GM19324 (cell line): ENCODE data around the gene TMEM204.

Experiments used
- ATAC-seq: cut with Tn5 transposase; IDR thresholded peaks from one replicate; pipeline ENCODE4 v1.9.1; 2021; ENCODE audit warnings: mild to moderate bottlenecking, moderate library complexity; ENCODE audit not compliant: unreplicated experiment, low FRiP score

Gene TMEM204

GRCh38 chr16:1498899-1499676 is 34.4 kb upstream of the TMEM204 start:
- ATAC-seq: no peak

- no peak for ATAC-seq
These were observed 33.6 kb upstream of the TMEM204 start for GRCh38 chr16:1499756-1500464.

DNA sequence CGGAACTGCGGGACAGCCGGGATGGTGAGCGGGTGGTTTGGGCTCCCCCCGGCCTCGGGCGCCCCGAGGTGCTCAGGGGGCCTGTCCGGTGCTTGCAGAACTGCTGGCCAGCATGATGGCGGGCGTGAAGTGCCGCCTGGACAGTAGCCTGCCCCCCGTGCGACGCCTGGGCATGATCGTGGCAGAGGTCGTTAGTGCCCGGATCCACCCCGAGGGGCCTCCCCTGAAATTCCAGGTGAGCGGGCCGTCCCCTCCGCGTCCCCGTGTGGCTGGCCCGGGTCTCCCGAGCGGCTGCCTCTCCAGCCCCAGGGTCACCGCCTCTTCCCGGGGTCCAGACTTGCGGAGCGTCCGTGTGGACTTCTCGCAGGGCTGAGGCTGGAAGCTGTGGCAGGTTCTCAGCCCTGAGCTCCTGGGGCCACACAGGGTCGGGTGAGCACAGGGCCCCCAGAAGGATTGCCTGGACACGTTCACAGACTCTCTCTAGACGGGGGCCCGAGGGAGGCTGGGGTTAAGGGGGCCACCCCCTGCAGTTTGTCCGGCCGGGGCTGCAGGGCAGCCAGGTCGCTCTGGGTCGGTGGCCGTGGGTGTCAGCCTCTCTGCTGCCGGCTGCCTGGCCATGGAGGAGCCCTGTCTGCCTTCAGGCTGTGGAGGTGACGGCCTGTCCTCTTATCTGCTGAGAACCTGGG is 32.9 kb upstream of the TMEM204 start:
- no peak for ATAC-seq

DNA sequence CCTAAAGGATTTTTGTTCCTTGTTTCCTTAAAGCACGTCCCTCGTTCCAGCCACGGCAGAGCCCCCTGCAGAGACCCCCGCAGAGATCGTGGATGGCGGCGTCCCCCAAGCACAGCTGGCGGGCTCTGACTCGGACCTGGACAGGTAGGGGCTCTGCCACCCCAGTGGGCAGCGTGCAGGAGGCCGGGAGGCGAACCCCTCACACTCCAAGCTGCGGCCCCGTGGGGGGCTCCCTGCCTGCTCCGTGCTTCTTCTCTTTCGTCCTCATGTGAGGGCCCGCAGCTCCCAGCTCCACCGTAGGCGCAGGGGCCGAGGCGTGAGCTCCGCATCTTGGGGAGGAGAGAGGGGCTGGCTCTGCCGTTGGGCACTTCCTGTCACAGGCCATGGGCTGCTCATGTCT is 31.8 kb upstream of the TMEM204 start:
- ATAC-seq: no peak

DNA sequence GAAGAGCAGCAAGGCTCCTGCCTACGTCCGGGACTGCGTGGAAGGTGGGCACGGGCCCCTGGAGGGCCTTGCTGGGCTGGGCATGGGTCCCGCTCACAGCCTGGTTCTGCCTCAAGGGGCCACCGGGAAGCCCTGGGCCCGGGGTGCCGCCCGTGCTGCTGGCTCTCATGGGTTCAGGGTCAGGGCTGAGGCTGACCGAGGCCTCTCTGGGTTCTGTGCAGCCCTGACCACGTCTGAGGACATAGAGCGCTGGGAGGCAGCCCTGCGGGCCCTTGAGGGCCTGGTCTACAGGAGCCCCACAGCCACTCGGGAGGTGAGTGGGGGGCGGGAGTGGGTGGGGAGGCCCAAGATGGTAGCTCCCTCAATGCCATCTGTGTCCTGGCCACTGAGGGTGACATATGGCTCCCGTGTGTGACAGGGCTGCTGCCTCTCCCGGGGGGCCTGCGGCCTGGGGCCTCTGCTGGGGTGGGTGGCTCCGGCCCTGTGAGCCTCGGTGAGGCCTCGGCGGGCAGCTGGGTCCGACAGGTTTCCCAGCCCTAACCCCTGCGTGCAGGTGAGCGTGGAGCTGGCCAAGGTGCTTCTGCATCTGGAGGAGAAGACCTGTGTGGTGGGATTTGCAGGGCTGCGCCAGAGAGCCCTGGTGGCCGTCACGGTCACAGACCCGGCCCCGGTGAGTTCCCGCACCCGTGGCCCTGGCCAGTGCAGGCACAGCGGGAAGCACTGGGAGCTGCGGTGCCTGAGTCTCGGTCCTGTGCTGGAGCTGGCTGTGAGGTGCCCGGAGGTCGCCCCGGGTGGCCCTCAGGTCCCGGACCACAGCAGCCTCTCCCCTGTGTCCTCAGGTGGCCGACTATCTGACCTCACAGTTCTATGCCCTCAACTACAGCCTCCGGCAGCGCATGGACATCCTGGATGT is 31.1 kb upstream of the TMEM204 start:
- ATAC-seq: no peak

GRCh38 chr16:1503110-1503955 is 30.1 kb upstream of the TMEM204 start:
- no peak for ATAC-seq

- no peak for ATAC-seq
These were observed 28.2 kb upstream of the TMEM204 start for GRCh38 chr16:1505073-1505844.

- no peak for ATAC-seq
These were observed 27.6 kb upstream of the TMEM204 start for GRCh38 chr16:1505912-1506311.

GRCh38 chr16:1506494-1507213 is 26.8 kb upstream of the TMEM204 start:
- ATAC-seq: no peak

DNA sequence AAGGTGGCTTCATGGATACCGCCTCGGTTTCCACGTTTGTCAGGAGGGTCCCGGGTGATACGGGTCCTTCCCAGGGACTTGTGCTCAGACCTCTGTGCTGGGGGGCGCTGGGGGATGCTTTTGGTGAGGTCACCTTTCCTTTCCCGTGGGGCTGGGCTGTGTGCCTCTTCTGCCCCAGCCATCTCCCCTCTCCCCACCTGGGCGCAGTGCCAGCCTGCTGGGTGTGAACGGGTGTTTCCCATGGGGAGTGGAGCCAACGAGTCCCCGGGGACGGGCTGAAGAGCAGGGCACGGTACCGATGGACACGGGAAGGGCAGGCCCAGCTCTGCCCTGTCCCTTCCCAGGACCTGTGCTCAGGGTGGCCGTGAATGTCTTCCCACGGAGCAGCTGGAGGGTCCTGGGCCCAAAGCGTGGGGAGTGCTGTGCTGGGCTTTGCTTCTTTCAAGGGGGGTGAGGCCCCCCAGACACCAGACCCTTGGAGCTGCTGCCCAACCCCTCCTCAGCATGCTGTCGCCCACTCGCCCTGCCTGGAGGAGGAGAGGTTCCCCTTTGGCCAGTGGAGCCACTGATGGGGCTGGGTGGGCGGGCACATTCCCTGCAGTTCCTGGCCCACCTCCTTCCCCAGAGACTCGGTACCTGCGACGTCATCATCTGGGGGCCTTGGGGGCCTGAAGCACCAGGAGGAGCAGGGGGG is 24.8 kb upstream of the TMEM204 start:
- ATAC-seq: no peak

DNA sequence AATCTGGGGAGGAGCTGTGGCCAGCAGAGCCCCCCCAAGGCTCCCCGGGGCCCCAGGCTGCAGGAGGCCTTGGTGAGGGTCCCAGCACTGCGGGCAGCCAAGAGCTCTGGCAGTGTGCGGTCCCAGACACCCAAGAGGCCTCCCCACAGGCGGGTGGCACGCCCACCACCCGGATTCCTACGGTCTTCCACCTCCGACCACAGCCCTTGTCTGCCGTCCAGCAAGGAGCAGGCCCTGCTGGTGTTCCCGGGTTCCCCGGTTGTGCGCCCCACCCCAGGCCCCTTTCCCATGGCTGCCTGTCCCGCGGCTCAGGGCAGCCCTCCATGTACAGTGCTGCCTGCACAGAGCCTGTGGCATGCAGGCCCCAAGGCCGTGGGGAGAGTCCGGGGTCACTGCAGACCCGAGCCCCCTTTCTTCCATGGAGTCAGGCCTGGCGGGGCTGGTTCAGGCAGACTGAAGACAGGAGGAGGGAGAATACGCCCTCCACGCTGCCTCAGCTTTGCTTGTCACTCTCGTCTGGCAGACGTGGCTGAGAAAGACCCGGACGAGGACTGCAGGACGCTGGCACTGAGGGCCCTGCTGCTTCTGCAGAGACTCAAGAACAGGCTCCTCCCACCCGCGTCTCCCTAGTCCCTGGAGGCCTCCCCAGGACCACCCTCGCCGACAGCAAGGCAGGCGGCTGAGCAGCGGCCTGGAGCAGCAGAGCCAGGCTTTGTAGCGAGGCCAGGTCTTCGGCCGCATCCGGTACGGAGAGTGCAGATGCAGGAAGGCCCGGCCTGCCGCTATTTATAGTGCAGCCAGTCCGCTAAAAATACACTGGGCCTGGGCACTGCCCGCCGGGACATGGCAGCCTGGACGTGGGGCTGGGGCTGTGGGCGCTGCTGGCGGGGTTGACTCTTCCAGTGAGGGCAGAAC is 23.9 kb upstream of the TMEM204 start:
- no peak for ATAC-seq

DNA sequence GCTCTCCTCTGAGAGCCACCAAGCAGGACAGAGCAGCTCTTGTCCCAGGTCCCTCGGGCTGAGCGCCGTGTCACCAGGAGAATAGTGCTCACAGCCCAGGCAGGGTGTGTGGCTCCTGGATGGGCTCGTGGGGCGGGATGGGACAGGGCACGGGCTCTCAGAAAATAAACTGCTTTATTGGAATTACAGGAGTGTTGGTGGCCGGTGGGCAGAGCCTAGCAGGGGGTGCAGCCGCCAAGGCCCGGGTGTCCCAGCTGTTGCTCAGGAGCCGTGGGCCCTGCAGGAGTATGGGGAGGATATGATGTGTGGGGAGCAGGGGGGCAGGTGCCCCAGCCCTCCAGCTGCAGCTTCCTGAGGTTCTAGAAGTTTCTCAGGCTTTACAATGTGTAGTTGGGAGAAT is 23.2 kb upstream of the TMEM204 start:
- no peak for ATAC-seq

DNA sequence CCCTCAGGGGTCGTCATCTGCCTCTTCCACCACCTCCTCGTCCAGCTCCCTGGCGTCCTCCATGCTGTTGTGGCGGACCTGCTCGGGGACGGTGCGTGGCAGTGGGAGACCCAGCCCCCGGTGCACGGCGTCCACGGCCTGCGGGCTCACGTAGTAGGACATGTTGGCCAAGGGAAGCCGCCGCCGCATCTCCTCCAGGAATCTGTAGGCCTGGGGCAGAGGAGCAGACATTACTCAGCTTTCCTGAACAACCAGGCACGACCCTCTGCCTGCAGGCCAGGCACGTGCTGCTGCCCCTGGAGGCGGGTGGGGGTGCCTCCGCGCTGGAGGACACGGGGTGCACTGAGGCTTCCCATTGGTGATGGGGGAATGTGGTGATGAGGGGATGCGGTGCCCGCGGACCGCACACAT is 22.5 kb upstream of the TMEM204 start:
- no peak for ATAC-seq

DNA sequence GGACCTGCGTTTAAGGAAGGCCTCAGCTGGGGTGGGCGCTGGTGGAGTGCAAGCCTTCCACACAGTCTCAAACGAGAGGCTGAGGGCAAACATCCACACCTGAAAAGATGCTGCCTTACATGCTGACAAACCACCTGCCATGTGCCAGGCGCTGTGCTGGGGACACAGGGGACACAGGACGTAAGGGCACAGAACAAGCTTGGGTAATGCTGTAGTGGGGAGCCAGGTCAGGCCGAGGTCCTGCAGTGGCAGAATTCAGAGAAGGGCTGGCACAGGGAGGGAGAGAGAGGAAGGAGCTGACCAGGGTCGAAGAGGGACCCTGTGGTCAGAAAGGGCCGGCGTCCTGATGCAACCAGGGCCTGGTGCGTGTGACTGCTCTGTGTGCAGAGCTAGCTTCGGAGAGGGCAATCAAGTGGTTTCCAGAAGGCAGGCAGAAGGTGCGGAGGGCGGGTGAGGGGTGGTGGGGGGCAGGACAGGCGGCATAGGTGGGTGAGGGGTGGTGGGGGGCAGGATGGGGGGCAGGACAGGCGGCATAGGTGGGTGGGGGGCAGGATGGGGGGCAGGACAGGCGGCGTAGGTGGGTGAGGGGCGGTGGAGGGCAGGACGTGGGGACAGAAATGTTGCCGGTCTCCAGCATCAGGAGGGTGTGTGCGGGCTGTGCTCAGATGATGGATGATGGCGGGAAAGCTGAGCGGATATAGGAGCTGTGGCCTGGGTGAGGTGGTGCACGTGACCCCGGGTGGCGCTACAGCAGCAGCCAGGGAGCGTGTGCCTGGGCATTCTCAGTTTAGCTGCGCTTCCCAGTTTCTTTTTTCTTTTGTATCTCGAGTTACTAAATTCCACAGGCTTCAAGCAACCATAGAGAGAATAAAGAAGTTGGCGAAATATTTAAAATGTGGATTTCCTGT is 21.6 kb upstream of the TMEM204 start:
- ATAC-seq: no peak

GRCh38 chr16:1512774-1513173 is 20.7 kb upstream of the TMEM204 start:
- ATAC-seq: no peak

DNA sequence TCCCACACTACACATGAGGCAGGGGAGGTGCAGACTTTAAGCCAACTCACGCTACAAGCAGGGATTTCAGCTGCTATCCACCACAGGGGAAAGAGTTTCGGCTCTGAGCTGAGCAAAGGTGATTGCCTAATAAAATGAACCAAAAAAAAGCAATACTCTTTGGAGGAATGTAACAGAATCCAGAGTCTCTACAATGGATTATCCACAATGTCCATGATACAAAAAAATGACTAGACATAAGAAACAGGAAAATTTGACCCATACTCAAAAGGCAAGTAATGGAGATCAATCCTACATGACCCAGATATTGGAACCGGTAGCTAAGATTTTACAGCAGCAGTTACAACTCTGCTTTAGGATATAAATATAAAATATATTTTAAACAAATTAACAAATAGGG is 19.0 kb upstream of the TMEM204 start:
- ATAC-seq: no peak
